DMS 273 (cell line): ENCODE measurements around the gene DIRAS1.

Experiments
- DNase-seq: peaks from one replicate; lab custom pipeline; 2025; ENCODE audit not compliant: unreplicated experiment; lab: John Stamatoyannopoulos, UW

Gene DIRAS1

DNA sequence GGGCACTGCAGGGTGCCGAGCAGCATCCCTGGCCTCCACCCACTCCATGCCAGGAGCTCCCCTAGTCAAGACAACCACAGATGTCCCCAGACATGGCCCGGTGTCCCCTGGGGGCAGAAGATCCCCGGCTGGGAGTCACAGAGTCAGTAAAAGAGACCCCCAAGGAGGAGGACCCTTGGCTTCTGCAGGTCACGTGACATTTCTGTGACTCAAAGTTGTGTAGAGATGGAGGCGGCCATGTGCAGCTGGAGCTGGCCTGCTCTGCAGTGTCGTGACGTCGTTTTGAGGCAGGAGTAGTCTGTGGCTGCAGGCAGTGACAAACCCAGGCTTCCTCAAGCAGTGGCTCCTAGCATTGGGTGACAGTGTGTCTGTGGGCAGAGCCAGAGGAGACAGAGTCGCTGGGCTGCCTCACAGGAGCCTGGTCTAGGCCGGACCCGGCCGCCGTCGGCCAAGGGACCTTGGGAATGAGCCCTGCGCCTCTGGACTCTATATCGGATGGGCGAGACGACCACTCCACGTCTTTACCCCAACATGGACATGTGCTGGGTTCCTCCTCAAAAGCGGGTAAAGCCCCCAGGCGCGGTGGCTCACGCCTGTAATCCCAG is 7.7 kb upstream of the DIRAS1 start:
- no peak for DNase-seq

DNA sequence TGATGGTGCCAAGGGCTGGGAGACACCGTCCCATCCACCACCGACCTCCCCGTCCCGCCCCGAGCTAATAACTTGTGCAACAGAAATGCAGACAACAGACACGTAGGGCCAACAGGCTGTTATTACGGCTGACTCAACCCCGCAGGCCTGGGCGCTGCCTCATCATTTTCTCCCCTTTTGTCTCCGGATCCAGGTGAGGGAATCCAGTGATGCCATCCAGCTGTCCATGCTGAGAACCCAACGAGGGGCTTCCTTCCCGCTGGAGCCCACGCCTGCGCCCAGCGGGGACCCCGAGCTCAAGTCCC is 6.4 kb upstream of the DIRAS1 start:
- DNase-seq: no peak

- DNase-seq: no peak
These were observed 5.9 kb upstream of the DIRAS1 start for GRCh38 chr19:2726904-2727639.

DNA sequence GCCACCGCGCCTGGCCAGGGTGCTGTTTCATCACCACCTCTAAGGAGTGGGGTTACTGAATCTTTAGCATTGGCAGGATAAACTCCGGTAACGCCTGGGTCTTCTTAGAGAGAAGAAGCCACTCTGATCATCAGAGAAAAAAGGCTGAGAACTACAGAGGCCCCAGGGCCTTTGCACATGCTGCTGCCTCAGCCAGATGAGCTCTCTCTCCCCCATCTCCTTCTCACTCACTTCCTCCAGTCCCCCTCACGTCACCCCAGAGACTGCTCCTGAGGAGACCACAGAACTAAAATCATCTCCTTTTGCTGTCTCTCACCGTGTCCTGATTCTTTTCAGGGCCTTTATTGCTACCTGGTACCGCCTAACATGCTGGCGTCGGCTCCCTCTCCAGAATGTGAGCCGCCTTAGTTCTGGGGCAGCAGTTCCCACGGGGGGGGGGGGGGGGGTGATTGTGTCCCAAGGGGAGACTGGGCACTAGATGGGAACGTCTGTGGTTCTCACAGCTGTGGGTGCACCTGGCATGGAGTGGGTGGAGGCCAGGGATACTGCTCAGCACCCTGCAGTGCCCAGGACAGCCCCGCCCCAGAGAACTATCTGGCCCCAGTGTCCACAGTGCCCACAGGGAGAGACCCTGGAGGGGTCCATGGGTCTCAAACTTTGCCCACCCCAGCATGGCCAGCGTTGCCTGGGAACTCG is 5.1 kb upstream of the DIRAS1 start:
- no peak for DNase-seq

- no peak for DNase-seq
These were observed 3.0 kb upstream of the DIRAS1 start for GRCh38 chr19:2724148-2724557.

DNA sequence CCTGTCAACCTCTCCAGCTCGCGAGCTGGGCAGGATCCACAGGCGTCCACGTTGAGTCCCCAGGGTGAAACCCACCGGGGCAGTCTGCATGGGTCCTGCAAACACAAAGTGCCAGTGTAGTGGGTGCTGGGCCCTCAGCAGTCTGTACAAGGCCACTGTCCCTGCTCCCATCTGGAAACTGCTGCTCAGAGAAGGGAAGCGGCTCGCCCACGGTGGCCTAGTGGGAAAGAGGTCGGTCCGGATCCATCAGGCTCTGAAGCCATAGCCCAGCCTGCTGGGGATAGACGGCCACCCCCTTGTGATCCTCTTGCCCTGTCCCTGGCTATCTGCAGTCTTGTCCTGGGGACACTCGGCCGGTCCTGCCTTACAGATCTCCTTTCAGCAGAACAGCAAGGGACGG is 2.6 kb upstream of the DIRAS1 start:
- DNase-seq: no peak

- DNase-seq: no peak
These were observed 2.2 kb upstream of the DIRAS1 start for GRCh38 chr19:2723345-2723715.

DNA sequence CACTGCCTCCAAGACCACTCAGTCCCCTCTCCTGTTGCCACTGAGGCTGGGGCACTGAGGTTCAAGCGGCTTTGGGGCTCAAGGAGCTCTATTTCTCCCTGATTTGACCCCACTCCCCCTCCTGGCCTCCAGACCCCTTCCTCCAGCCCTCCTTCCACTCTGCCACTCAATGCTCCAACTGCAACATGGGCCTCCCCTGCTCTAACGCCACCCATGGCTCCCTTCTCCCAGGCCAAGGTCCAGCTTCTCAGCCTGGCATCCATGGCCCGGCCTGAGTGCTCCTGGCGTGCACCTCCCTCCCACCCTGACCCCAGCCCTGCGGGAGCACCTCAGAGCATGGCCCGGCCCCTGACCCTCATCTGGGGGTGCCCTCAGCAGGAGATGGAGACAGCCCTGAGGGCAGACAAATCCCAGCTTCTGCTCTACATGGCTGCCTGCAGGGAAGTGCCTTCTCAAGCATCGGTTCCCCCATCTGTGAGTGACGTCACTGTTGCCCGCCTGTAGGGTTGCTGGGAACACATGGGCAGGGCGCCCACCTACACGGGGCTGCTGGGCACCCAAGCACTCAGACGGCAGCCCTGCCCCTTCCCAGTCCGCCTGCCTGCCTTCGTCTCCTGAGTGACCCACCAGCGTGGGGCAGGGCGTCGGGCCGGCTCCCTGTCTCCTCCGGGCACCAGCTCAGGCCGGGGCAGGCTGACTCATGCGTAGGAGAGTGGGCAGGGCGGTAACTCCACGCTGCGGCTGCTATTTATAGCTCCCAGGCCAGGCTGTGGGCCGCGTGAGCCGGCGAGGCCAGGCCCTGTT is 1.6 kb upstream of the DIRAS1 start:
- DNase-seq: peak; percentile 66

DNA sequence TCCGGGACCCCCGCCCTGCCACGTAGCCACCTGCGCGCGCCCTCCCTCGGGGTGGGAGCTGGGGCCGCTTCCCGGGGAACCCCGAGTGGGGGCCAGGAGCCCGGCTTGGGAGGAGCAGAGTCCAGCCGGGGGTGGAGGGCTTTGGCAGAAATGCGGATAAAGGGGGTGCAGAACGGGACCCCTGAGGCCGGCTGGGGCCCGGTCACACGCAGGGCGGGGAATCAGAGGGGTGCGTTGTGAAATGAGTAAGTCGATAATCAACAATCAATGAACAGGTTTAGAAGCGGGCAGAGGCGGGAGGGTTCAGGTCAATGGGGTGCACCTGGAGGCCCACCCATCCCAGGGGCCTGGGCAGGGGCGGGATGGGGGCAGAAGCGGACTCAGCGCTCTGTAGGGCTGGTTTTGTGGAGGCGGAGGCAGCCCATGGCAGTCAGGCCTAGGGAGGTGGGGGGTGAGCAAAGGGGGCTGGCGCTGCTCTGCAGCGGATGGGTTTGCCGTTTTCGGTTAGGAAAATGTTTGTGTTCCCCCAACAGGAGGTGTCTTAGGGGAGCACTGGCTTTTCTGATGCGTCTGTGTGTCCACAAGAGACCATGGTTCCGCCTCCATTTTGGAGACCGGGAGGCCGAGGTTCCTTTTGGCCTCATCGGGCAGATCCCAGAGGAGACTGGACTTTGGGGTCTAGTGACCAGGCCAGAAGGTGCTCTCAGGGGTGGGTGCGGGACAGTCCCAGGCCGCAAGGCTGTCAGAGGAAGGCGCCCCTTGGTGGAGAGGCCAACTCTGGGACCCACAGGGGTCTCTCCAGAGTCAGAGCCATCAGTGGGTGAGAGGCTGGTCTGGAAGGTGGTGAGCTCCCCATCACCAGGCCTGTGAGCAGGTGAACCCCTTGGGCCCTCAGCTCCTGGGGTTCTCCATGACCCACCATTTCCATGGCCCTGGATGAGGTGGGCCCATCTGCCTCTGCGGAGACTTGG is 683 bp upstream of the DIRAS1 start:
- no peak for DNase-seq

DNA sequence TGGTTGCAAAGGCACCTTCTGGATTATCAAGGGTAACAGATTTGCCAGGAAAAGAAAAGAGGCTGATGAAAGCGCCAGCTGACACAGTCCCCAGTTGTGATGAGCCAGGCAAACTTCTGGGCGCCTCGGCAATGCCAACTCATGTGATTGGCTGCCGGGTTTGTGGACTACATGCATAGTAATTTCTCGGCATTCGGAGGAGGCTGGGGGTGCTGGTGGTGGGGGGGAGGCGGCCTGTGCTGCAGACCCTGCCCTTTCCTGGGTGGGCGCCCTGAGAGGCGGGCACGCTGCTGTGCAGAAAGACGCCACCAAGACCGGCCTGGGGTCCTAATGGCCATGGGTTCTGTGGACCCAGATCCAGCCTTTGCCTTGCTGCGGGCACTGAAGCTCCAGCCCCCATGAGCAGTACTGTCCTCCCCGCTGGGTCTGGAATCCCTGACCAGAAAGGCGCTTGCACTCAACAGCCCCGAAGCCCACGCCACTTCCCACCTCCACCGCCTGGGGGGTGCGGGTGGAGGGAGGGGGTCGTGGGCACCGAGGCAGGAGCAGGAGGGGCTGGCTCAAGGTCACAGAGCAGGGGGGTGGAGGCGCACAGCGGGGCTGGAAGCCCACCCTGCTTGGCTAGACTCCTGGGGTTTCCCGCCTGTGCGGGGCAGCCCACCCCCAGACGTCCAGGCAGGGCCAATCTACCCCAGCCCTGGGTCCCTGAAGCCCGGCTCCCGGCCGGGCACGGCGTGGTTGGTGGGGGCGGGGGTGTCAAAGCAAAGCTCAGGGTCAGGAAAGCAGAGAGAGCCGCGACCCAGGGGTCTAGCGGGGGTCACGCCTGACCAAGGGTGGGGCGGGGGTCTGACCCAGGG is 1.0 kb downstream of the DIRAS1 start:
- peak; percentile 75 for DNase-seq

- no peak for DNase-seq
These were observed 1.9 kb downstream of the DIRAS1 start for GRCh38 chr19:2719232-2719735.

- no peak for DNase-seq
These were observed 3.3 kb downstream of the DIRAS1 start for GRCh38 chr19:2717638-2718541.

DNA sequence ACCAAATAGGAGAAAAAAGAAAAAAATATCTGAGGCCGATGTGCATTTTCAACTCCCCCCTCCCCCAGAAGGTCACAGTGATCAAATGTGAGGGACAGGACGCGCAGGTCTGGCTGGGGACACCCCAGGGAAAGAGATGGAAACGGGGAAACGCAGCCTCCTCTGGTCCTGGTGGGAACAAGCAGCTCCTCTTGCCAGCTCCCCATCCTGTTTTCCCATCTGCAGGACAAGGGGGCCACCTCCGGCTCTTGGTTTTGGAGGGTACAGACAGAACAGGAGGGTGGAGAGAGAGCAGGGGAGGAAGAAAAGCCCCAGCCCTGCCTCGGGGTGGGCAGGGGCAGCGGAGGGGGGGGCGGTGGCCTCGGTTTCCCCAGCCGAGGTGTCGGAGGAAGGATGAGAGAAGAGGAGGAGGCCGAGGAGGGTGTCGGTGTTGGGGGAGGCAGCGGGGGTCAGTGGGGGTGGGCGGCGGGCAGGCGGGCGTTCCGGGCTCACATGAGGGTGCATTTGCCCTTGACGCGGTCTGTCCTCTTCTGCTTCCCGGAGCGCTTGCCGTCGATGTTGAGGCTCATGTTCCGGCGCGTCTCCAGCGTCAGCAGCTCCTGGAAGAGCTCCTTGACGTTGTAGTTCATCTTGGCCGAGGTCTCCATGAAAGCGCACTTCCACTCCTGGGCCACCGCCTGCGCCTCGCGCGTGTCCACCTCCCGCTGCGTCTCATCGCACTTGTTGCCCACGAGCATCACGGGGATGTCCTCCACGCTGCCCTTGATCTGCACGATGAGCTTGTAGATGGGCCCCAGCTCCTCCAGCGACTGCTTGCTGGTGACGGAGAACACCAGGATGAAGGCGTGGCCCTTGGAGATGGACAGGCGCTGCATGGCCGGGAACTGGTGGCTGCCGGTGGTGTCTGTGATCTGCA is 4.2 kb downstream of the DIRAS1 start:
- no peak for DNase-seq

DNA sequence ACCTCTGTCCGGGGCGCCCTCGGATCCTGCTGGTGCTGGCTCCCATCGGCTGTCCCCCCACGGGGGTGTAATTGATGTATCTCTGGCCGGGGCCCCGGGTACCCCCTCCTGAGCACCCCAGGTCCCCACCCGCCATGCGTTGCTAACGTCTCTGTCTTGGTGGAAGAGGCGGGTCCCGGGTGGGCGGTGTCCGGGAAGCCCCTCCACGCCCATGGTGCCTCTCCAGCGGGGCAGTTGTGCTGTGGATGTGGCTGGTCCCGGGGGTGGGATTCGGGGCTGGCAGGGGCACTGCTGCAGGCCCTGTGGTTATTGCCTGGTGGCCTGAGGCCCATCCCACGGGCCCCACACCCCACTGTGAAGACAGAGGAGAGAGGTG is 4.9 kb downstream of the DIRAS1 start:
- DNase-seq: no peak

DNA sequence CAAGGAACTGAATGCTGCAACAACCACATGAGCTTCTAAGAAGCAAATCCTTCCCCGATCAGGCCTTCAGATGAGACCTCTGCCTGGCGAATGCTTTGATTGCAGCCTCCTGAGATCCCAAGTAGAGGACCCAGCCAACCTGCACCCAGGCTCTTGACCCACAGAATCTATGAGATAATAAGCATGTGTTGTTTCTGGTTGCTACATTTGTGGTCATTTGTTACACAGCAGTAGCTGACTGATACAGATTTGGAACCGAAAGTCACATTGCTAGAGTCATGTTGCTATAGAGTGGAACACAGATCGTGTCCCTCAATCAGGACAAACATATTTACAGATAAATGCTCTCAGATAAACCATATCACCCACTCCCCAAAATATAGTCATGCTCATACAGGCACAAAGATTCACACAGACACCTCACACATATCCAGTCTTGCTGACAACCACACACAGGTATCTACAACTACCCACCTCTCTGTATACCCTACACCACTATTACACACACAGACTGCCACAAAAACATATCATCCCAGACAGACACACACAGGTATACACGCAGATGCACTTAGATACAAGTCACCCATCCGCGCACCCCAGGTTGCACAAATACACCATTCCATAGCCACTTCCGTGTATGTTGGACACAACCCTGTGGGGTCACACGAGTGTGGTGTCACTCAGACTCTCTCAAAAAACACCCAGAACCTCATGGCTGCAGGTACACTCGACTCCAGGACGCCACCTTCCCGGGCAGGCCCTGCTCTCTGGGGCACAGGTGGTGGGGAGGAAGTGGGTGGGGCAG is 5.5 kb downstream of the DIRAS1 start:
- no peak for DNase-seq

DNA sequence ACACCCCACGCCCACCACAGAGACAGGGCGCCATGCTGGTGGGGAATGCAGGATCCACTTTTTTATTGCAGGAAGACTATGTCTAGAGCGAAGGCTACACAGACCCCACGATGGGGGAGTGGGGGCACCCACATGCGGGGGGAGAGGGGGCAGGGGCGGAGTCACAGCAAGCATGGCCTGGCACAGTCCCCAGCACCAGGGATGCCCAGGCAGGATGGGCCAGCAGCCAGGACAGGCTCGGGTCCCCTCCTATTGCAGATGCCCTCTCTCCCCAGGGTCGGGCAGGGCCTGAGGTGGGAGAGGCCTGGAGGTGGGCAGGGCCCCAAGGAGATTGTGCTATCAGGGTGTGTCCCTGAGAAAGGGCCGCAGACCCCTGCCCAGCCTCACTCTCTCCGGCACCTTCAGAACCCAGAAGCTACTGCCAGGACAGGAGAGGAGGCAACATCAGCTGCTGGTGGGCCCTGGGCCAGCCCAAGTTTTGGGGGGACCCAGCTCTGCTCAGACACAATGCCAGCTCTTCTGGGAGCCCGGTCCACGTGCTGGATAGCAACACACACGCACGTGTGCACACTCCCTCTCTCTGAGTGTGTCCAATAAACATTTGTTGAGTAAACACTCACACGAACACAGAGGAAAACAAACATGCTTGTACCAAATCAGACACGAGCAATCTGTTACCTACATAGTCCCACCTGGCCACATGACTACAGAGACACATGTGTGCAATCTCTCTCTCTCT is 6.5 kb downstream of the DIRAS1 start:
- DNase-seq: no peak
